Measurements from ENCODE around the gene ESPN.

- TF ChIP-seq POLR2A (IDR thresholded peaks at IDR 0.05): no peak
- peak in 1 of 6 experiments; percentile 4 for TF ChIP-seq CTCF (IDR thresholded peaks at IDR 0.05)
Measured at GRCh38 chr1:6448749-6449631, 24.4 kb downstream of the ESPN start.

Data from adrenal gland (tissue), 5 donors.